GM18508 (cell line): ENCODE results near the gene B4GALT5.
"Not testable (repeated sequence)": the region's sequence is repeated elsewhere in the genome, so short reads cannot be mapped to it uniquely, and the experiment has no call there.

Experiments used
- ATAC-seq: cut with Tn5 transposase; IDR thresholded peaks from one replicate; pipeline ENCODE4 v1.9.1; 2021; ENCODE audit warnings: moderate number of reproducible peaks; ENCODE audit not compliant: insufficient read depth, unreplicated experiment

B4GALT5 gene

DNA sequence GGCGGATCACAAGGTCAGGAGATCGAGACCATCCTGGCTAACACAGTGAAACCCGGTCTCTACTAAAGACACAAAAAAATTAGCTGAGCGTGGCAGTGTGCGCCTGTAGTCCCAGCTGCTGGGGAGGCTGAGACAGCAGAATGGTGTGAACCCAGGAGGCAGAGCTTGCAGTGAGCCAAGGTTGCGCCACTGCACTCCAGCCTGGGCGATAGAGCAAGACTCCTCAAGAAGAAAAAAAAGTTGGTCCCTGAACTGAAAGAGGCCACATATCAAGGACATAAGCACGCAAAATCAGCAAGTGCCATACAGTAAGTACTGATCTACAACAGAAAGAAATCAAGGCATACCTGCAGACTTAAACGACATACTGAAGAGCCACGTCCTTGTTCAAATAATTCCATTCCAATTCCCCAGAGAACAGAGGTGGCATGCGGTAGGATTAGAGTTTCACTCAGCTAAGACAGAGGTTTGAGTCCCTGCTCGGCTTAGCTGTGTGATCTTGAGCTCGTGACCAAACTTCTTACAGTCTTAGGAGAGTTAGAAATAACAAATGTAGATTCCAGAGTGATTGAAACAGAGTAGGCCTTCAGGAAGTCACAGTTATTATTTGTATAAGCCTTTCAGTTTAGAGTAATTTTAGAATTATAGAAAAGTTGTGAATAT, 29.2 kb downstream of the B4GALT5 start:
- no peak for ATAC-seq

DNA sequence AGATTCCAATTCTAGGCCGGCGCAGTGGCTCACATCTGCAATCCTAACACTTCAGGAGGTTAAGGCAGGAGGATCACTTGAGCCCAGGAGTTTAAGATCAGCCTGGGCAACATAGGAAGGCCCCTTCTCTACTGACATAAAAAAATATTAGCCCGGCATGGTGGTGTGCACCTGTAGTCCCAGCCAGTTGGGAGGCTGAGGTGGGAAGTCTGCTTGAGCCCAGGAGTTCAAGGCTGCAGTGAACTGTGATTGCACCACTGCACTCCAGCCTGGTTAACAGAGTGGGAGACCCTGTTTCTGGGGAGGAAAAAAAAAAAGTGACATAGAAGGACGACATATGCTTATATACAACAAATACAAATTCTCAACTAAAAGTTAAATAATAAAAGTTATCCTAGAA, 30.9 kb downstream of the B4GALT5 start:
- no peak for ATAC-seq

DNA sequence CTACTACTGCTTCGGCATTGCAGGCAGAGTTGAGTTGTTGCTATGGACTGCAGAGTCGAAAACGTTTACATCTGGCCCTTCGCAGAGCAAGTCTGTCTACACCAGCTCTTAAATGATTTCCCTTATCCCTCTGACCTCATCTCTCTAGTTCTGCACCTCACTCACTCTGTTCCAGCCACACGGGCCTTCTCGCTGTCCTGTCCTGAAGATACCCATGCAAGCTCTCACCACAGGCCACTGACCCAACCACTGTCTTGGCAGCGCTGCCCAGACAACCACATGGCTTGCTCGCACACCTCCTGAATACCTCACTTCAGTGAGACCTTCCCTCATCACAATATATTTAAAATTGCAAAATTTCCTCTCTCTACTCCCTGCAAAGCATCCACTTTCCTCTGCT, 31.4 kb downstream of the B4GALT5 start:
- no peak for ATAC-seq

- ATAC-seq, result no peak
Measured at GRCh38 chr20:49681850-49682216, 31.8 kb downstream of the B4GALT5 start.

DNA sequence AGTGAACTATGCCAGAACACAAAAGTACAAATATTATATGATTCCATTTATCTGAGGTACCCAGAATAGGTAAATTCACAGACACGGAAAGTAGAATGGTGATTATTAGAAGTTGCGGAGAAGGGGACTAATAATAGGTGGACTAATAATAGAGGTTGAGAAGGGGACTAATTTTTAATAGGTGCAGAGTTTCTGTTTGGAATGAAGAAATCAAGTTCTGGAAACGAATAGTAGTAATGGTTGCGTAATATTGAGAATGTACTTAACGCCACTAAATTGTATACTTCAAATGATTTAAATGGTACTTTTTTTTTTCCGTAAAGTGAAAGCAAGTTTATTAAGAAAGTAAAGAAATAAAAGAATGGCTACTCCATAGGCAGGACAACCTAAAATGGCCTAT, 33.2 kb downstream of the B4GALT5 start:
- no peak for ATAC-seq

- ATAC-seq, result no peak
Measured at GRCh38 chr20:49679634-49680033, 34.0 kb downstream of the B4GALT5 start.

- ATAC-seq, result no peak
Measured at GRCh38 chr20:49677777-49678758, 35.6 kb downstream of the B4GALT5 start.

GRCh38 chr20:49676581-49677291, 36.9 kb downstream of the B4GALT5 start:
- no peak for ATAC-seq

DNA sequence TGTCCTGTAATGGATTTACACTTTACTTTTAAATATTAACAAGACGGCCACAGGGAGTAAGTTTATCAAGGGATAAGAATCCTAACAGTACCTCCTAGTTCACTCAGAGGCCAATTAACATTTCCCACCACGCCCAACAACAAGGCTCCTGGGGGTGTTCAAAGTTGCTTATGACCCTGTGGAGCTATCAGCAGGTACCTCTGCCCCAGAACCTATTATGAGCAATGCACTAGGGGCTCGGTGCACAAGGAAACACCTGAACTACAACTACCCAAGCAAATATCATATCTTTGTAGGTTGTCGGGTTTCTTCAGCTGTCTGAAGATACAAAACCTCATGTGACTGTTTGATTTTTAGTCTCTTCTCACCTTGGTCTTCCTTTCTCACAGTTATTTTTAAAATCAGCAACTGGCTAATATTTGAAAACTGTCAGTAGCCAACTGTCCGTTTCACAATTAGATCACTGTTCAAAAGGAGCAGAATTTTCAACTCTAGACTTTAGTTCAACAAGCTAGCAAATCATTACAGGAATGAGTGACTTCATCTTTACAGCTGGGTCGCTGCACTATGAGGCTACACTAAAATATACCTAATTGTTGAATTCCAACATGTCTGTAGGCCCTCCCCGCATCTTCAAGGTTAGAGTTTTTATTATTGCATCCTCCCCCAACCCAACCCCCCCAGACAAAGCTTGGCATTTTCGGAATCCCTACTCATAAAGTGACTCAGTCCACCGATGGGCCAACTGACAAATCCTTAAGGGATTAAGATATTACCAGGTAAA, 38.1 kb downstream of the B4GALT5 start:
- peak; percentile 46 for ATAC-seq

DNA sequence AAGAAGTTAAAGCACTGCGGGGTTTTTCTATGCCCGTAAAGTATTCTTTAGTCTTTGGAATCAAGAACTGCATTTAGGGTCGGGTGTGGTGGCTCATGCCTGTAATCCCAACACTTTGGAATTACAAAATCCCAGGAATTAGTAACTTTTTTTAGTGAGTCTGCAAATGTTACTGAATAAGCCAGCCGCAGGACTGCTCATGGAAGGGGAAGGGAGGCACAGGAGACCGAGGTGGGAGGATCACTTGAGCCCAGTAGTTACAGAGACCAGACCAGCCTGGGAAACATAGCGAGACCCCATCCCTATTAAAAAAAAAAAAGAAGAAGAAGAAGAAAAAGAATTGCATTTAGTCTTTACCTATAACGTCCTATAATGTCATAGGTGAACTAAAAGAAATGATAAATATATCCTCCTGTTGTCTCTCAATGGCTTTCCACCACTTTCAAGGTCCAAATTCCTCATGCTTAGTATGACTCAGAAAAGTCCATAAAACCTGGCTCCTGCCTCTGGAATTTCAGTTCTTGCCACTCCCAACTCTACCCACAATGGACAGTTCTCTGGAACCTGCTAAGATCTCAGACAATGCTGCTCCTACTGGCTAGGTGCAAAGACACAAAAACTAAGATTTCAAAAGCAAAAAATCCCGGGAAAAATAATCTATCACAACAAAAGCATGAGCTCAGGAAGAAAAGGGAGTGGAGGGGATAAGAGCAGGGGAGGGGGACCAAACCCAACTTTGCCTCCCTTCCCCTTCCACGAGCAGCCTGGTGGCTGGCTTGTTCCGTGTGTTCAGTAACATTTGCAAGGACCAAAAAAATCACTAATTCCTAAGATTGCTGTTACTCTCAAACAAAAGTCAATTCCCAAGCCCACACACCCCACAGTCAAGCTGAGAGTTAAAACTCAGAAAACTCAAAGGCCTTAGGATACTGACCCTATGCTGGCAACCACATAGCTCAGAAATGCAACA, 39.0 kb downstream of the B4GALT5 start:
- no peak for ATAC-seq

- ATAC-seq, result no peak
Measured at GRCh38 chr20:49672096-49672664, 41.5 kb downstream of the B4GALT5 start.

DNA sequence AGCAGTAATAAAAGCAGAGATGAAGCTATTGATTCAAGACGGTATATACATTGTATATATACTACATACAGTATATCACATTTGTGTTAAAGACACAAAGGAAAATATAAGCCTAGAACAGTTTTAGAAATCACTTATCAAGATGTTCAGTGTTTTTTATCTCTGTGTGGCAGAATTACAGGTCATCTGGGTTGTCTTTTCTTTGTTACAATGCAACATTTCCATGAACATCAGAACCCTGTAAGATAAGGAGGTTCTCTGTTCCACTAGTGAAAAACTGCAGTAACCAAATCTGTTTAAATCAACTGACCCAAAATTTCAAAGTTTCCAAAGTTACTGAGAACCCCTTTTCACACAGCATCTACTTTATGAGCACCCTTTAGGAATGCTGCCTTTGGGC, 42.2 kb downstream of the B4GALT5 start:
- ATAC-seq, result no peak

GRCh38 chr20:49669601-49670189, 44.0 kb downstream of the B4GALT5 start:
- ATAC-seq, result peak; percentile 31

- ATAC-seq, result not testable (repeated sequence)
Measured at GRCh38 chr20:49668878-49669195, 44.8 kb downstream of the B4GALT5 start.

DNA sequence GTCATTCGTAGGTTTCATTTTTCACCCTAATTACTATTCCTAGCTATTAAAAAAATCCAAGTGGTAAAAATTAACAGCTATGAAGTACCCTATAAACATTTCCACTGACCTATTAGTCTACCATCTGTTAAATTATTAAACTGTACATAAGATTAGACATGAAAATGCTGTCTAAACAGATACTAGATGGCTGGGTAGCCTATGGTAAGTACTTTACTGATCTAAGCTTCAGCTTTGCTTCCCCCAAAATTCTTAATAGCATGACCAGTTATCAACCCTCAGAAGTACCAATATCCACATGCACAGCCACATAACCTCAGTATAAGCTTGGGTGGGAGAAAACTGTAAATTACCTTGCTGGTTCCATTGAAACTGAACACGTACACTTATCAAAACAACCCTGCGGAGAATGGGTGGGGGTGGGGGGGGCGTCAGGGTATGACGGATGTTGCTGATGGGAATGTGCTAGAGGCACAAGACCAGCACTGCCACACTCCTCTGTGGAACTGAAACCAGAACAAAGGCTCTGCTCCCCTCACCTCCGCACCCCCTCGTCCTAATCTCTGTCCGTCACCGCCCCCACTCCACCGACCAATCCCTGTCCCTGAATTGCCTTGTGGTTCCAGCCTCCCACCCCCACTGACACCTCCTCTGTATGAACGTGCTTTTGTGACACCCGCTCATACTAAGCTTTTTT, 45.3 kb downstream of the B4GALT5 start:
- peak; percentile 38 for ATAC-seq

GRCh38 chr20:49666911-49667310, 46.8 kb downstream of the B4GALT5 start:
- ATAC-seq, result no peak

GRCh38 chr20:49665796-49666195, 47.9 kb downstream of the B4GALT5 start:
- no peak for ATAC-seq
